SK-N-MC (cell line): ENCODE measurements around the gene ATP8B3.

ENCODE experiments used
- EZH2 ChIP-seq: fragments of 200-600 bp; sonication (generic); IDR thresholded peaks from one replicate; pipeline ENCODE4 v1.6.1; 2017; ENCODE audit warnings: antibody characterized with exemption
- POLR2AphosphoS5 ChIP-seq: IDR thresholded peaks from 2 replicates; pipeline ENCODE4 v1.6.1; 2012; ENCODE audit warnings: mild to moderate bottlenecking, low read depth, low read length, borderline replicate concordance

DNA sequence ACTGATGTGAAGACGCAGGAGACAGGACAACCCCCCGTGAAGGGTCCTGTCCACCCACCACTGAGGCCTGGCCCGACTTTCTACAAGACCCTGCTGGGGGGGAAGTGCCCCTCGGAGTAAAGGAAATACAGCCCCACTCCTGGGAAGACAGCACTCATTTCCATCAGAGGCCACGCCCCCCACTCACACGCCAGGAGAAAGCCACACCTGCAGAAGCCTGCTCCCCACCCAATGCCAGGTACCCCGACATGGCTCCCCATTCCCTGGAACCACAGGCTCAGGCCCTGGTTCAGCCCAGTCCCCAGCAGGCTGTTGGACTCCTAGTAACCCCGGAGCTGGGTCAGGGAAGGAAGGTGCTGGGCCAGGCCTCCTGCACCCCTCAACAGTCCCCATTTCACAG lies 10.9 kb upstream of the ATP8B3 start:
- TF ChIP-seq EZH2 (no peak), POLR2AphosphoS5 (no peak)
